Activated naive CD8-positive, alpha-beta T cell treated with anti-CD3 and anti-CD28 coated beads, Interleukin-2, amount 50 U/mL, for 24 hours (primary cell): Measurements from ENCODE around the gene PCGF2.

Experiments used
- ATAC-seq: fragments of 150-1000 bp; cut with Tn5 transposase; one replicate; pipeline ENCODE4 v1.10.0; 2021
- DNase-seq: peaks from one replicate; pipeline ENCODE4 v3.0.0; 2021
- H3K27ac Mint-ChIP-seq: one replicate; pipeline ENCODE4 v1.8.0; 2021; ENCODE audit warnings: mild to moderate bottlenecking, mixed read lengths
- H3K27me3 Mint-ChIP-seq: one replicate; pipeline ENCODE4 v1.8.0; 2021; ENCODE audit warnings: mixed read lengths
- H3K36me3 Mint-ChIP-seq: one replicate; pipeline ENCODE4 v1.8.0; 2021; ENCODE audit warnings: low read depth, mixed read lengths
- H3K4me1 Mint-ChIP-seq: one replicate; pipeline ENCODE4 v1.8.0; 2021; ENCODE audit warnings: mixed read lengths
- H3K4me3 Mint-ChIP-seq: one replicate; pipeline ENCODE4 v1.8.0; 2021; ENCODE audit warnings: mild to moderate bottlenecking, moderate library complexity, mixed read lengths
- H3K9me3 Mint-ChIP-seq: one replicate; pipeline ENCODE4 v1.8.0; 2021; ENCODE audit warnings: mixed read lengths

PCGF2 gene

GRCh38 chr17:38698760-38699159 lies 49.4 kb downstream of the PCGF2 start:
- H3K4me1 Mint-ChIP-seq, result peaks cover 64% of the 10 kb centered on the region
- H3K27ac Mint-ChIP-seq, result peak overlapping the region; percentile 100
- DNase-seq (no peak), ATAC-seq (no peak)
- no peak overlapping the region for H3K4me3 Mint-ChIP-seq
- H3K36me3 Mint-ChIP-seq, result peaks cover 2% of the 10 kb centered on the region
- peaks cover 5% of the 10 kb centered on the region for H3K9me3 Mint-ChIP-seq
- H3K27me3 Mint-ChIP-seq, result no peaks in the 10 kb centered on the region

GRCh38 chr17:38697061-38697820 lies 50.9 kb downstream of the PCGF2 start:
- DNase-seq (no peak), ATAC-seq (no peak)
- H3K27ac Mint-ChIP-seq, result peak overlapping the region; percentile 19
- peaks cover 56% of the 10 kb centered on the region for H3K4me1 Mint-ChIP-seq
- no peak overlapping the region for H3K4me3 Mint-ChIP-seq
- H3K27me3 Mint-ChIP-seq, result no peaks in the 10 kb centered on the region
- peaks cover 5% of the 10 kb centered on the region for H3K9me3 Mint-ChIP-seq
- H3K36me3 Mint-ChIP-seq, result peaks cover 2% of the 10 kb centered on the region

GRCh38 chr17:38693700-38694329 lies 54.3 kb downstream of the PCGF2 start:
- Mint-ChIP-seq H3K36me3 (no peaks in the 10 kb centered on the region), H3K27ac (no peak overlapping the region), H3K4me1 (peaks cover 27% of the 10 kb centered on the region), H3K27me3 (no peaks in the 10 kb centered on the region), H3K4me3 (no peak overlapping the region), H3K9me3 (no peaks in the 10 kb centered on the region)
- ATAC-seq (no peak), DNase-seq (no peak)

GRCh38 chr17:38691154-38691553 lies 57.0 kb downstream of the PCGF2 start:
- DNase-seq (no peak), ATAC-seq (no peak)
- H3K27me3 Mint-ChIP-seq, result peaks cover 5% of the 10 kb centered on the region
- no peaks in the 10 kb centered on the region for H3K9me3 Mint-ChIP-seq
- H3K36me3 Mint-ChIP-seq, result no peaks in the 10 kb centered on the region
- no peak overlapping the region for H3K4me3 Mint-ChIP-seq
- H3K4me1 Mint-ChIP-seq, result peaks cover 11% of the 10 kb centered on the region
- H3K27ac Mint-ChIP-seq, result no peak overlapping the region

GRCh38 chr17:38690386-38690785 lies 57.8 kb downstream of the PCGF2 start:
- no peak overlapping the region for H3K4me3 Mint-ChIP-seq
- DNase-seq (no peak), ATAC-seq (no peak)
- no peak overlapping the region for H3K27ac Mint-ChIP-seq
- peaks cover 10% of the 10 kb centered on the region for H3K27me3 Mint-ChIP-seq
- no peaks in the 10 kb centered on the region for H3K9me3 Mint-ChIP-seq
- peaks cover 7% of the 10 kb centered on the region for H3K4me1 Mint-ChIP-seq
- peaks cover 2% of the 10 kb centered on the region for H3K36me3 Mint-ChIP-seq

GRCh38 chr17:38687286-38687685 lies 60.9 kb downstream of the PCGF2 start:
- Mint-ChIP-seq H3K27ac (no peak overlapping the region), H3K4me3 (no peak overlapping the region), H3K27me3 (peaks cover 14% of the 10 kb centered on the region), H3K36me3 (peaks cover 2% of the 10 kb centered on the region), H3K4me1 (peaks cover 7% of the 10 kb centered on the region), H3K9me3 (no peaks in the 10 kb centered on the region)
- ATAC-seq, result no peak
- no peak for DNase-seq

GRCh38 chr17:38685491-38685890 lies 62.6 kb downstream of the PCGF2 start:
- H3K4me1 Mint-ChIP-seq, result peaks cover 7% of the 10 kb centered on the region
- DNase-seq (no peak), ATAC-seq (no peak)
- H3K36me3 Mint-ChIP-seq, result peaks cover 2% of the 10 kb centered on the region
- H3K9me3 Mint-ChIP-seq, result no peaks in the 10 kb centered on the region
- H3K27ac Mint-ChIP-seq, result no peak overlapping the region
- H3K27me3 Mint-ChIP-seq, result peaks cover 14% of the 10 kb centered on the region
- no peak overlapping the region for H3K4me3 Mint-ChIP-seq
